ENCODE results near the gene ACTN4.

Gene ACTN4

GRCh38 chr19:38661136-38661535 is 13.7 kb downstream of the ACTN4 start:
- DNase-seq (ENCODE audit: low read depth): peak; percentile 86

DNA sequence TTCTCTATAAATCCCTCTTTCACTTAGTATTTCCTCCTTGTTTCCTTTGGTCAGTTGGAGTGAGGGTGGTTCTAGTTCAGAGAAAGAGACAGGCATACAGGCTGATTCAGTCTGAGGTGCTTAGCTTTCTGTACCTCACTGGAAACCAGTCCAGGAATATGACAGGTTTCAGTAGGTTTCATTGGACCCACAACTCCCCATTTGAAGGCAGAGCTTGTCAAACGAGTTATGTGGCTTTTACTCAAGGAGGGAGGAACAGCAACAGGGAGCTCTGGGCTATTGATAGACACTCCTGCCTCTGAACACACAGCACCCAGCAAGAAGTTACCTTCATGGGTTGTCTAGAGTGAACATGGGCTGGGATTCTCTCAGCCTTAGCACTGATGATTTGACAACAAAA is 14.5 kb downstream of the ACTN4 start:
- no peak for DNase-seq (ENCODE audit: low read depth)

GRCh38 chr19:38662537-38663155 is 15.2 kb downstream of the ACTN4 start:
- no peak for DNase-seq (ENCODE audit: low read depth)

DNA sequence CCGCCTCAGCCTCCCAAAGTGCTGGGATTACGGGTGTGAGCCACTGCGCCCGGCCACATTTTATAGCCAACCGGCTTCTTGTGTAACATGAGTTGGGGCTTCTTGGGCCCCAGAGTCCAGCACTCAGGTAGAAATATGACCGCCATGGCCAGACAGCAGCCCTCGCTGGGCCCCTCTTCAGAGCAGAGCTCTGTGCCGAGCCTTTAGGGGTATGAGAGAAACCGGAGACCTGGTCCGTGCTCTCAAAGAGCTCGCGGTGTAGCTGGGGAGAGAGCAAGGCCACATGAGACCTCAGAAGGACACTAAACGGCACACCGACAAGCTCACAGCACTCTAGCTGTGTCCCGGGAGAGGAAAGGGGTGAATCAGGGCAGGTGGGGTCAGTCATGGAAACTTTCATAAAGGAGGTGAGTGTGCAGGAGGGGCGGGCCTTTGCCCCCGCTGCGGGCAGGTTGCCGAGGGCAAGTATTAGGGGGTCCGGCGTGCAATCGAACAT is 15.8 kb downstream of the ACTN4 start:
- DNase-seq (ENCODE audit: low read depth): no peak

DNA sequence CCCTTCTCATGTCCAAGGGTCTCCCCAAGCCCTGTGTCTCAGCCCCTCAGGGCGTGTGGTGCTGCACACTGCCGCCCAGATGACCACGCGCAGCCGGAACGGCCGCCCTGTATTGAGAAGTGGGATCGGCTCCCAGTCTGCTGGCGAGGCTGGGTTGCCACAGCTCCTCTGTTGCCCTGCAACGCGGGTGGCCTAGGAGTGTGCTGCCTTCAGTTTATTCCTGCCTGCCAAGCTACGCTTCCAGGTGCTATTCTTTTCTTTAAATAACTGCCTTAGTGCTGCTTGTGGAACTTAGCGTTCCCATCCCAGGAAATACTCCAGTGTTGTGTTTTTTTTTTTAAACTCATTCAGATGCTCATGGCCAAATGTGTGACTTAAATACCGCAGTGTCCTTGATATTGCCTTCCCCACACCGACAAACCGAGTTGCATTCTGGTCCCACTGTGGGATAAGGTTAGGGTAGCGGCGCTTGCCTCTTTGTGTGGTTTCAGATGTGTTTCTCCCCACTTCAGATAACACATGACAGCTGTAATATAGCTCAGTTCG is 16.6 kb downstream of the ACTN4 start:
- no peak for DNase-seq (ENCODE audit: low read depth)

- DNase-seq (ENCODE audit: low read depth): peak; percentile 60
Observed at GRCh38 chr19:38664503-38665211, 17.2 kb downstream of the ACTN4 start.

DNA sequence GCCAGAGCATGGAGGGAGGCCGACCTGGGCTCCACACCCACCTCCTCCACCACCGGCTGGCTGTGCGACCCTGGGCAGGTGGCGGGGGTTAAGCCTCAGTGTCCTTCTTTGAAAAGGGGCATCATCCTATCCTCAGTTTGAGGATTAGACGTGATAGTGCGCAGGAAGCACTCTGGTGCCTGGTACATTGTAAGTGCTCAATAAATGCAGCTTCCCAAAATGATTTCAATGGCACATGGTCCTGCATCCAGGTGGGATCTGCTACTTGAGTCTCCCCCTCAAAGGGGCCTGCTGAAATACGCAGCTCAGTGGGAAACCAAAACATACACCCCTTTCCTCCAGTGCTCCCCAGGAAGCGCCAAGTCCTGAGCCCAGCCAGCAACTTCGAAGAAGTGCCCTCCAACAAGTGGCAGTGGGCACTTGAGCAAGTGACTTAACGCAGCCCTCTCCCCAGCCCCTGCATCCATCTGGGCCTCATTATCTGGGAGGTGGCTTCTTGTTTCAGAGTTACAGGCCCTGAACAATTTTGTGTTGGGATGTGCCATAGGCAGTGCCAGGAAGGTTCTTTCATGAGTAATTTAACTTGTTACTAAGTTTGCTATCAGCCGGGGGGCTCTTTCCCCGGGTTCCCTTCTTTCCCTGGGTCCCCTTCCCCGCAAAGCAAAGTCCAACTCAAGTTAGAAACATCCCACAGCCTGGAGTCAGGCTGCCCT is 17.9 kb downstream of the ACTN4 start:
- DNase-seq (ENCODE audit: low read depth): peak; percentile 54

DNA sequence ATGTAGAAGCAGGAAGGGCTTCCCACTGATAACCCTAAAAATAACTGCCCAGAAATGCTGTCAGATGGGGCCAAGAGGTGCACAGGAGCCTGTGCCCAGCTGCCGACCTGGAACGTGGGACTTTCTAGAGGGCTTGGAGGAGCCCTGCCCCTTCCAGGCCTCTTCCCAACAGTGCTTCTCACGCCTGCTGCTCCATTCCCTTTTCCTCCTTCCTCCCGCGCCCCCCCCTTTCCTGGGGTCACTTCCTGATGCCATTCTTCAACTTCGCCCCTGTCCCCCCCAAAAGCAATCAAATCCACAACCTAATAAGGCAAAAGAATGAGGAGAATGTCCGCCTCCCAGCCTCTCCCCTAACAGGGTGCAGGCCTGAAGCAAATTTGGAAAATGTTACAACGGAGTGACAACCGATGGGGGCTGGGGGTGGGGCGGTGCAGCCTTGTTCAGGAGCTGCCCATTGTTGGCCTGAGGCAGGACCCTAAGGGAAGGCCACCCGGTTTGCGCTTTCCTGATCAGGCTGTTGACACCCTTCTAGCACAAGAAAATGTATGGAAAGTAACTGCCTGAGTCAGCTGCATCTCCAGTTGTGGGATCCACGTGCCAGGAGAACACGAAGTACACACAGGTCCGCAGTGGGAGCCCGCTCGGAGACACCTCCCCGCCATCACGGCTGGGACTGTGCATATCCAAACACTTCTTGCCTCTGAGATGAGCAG is 18.7 kb downstream of the ACTN4 start:
- peak; percentile 99 for DNase-seq (ENCODE audit: low read depth)

GRCh38 chr19:38666663-38667511 is 19.4 kb downstream of the ACTN4 start:
- DNase-seq (ENCODE audit: low read depth): peak; percentile 92

DNA sequence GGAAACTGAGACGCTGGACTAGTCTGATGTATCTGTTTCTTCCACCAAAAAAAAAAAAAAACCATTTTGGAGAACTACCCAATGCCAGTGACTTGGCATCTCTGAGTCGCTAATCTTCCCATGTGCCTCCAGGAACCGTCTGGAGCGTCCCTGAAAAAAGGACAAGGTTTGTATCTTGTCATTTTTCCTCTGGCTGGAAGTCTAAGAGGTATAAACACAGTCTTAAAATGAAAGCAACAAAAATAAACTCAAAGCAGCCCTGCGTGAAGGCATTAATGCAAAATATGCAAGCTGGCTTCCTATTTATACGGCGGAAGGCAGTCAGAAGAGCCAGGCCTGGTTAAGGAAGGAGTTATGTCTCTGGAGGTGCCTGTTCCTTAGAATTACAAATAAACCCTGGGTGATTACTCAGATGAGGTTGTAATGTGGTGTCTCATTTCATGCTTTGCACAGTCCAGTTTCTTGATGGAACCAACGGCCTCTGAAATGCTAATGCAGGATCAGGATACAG is 20.3 kb downstream of the ACTN4 start:
- DNase-seq (ENCODE audit: low read depth): peak; percentile 95

DNA sequence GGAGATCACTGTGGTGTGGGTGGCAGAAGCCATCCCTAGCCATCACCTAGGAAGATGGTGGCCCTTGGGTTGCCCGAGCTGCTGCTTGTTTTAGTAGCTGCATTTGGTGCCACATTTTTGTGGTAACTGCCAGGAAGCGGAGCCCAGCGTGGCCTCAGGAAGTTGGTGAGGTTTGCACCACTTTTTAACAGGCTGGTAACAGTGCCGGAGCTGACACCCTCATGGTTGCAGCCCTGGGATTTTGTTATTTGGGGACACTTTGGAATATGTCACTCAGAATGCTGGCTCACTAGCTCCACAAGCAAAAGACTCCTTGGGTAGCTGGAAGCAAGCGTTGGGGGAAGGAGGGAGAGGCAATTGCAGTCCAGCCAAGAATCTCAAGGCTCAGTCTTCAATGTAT is 22.1 kb downstream of the ACTN4 start:
- no peak for DNase-seq (ENCODE audit: low read depth)

DNA sequence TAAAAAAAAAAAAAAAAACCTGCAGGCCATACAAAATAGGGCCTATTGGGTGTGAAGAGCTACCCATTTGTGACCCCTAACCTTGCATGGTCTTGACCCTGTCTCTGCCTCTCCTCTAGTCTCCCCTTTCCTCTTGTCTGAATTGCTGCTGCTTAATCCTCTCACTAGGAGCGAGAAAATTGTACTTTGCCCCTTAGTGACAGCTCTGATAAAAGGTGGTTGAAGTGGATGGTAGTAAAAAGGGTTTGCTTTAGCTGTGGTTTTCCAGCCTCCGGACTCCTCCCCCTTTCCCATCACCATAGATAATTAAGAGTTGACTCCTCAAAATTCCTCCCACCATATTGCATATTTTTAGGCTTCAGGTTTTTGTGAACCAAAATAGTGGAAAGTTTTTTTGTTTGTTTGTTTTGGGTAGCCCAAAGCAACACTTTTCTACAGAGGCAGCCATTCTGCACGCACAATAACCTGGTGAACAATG is 23.5 kb downstream of the ACTN4 start:
- DNase-seq (ENCODE audit: low read depth): peak; percentile 67

GRCh38 chr19:38671654-38672053 is 24.2 kb downstream of the ACTN4 start:
- DNase-seq (ENCODE audit: low read depth): no peak

DNA sequence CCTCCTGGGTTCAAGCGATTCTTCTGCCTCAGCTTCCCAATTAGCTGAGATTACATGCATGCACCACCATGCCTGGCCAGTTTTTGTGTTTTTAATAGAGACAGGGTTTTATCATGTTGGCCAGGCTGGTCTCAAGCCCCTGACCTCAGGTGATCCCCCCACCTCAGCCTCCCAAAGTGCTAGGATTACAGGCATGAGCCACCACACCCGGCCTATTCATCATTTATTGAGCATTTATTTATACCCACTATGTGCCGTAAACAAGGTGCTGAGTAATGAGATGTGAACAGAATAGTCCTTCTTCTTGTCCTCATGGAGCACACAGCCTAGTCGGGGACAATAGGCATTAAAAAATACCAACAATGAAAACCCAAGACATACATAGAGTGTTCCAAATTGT is 25.6 kb downstream of the ACTN4 start:
- DNase-seq (ENCODE audit: low read depth): no peak

DNA sequence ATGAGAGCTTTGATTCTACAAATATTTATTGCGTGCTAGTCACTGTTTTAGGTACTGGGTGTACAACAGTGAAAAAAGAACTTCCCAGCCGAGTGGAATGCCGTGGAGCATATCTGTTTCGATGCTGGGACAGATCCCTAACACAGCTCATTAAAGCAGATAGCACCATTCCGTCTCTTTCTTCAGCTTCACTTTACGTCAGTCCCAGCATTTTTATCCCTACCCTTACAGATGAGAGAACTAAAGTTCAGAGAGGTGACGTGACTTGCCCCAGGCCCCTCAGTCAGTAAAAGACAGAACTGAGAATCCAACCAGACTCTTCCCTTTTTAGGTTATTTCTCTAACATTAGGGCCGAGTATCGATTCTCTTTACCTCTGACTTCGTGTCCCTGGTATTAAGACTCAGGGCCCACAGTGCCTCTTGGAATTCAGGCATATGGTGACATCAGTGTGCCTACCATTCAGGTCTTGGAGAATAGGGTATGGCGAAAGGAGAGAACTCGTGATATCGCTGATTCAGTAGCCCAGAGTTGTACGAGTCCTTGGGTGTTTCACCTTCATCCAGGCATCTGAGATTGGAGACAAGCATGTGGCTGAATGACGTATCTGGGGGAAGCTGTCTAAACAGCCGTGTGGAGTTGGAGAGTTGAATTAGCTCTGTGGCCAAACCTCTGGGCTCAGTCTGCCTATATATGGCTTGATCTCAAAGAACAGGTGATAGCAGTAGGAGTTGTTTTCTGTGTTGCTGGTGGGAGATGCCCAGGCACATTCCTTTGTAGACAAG is 27.1 kb downstream of the ACTN4 start:
- DNase-seq (ENCODE audit: low read depth): peak; percentile 66

- no peak for DNase-seq (ENCODE audit: low read depth)
Observed at GRCh38 chr19:38675611-38676010, 28.2 kb downstream of the ACTN4 start.

DNA sequence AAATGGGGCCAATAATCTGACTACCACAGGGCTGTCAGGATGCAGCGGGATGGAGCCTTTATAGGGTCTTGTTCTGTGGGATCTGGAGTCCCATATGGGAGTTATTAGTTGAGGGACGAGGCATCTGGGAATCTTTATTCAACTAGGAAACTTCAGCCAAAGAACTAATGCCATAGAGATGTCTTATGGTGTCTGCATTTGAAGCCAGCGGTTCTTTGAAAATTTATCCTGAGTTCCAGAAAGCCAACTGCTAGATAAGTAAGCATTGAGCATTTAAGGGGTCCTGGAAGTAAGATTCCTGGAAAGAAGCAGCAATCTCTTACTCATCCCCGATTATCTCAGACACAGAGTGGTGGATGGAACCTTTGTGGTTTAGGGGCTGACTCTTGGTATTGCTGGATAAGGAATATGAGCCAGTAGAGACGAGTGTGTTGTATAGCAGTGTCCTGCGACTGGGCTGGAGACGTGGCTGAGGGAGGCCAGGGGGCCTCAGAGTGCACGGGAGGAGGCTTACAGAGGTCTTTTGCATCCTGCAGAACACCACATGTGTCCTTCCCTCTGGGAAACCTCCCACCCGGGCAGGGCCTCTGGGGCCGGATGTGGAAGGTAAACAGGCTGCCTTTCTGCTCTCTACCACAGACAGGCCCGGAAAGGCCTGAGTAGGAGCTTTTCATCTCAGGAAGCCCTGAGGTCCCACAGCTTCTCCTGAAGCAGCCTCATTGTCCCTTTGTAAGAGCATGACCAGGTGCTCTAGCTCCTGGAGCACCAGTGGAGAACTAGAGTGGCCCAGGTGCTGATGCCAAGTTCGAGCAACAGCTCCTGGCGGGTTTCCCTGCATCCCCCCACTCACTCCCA is 28.8 kb downstream of the ACTN4 start:
- DNase-seq (ENCODE audit: low read depth): peak; percentile 83

GRCh38 chr19:38676878-38677646 is 29.6 kb downstream of the ACTN4 start:
- DNase-seq (ENCODE audit: low read depth): no peak
